ENCODE results near the gene PARP14.
"Not testable (repeated sequence)": the region's sequence is repeated elsewhere in the genome, so short reads cannot be mapped to it uniquely, and the experiment has no call there.

Gene PARP14

DNA sequence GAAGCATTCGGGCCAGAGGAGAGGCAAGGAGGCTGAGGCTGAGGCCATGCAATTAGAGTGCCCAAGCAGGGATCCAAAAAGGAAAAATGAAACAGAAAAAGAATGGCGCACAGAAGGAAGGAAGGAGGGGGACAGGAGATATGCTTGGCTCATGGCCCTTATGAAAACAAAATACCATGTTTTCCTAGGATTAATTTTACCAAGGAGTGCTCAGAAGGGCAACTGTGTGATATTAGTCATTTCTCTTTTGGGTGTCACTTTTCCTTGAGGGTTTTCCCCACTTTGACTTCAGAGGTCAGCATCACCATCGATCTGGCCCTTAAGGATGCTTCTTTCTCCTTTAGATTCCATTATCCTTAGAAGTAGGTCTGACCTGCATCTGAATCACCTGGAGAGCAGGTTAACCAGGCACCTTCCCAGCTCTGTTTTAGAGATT lies 1.4 kb downstream of the PARP14 start:
- no peak for TF ChIP-seq ZFX (IDR thresholded peaks at IDR 0.05)
- TF ChIP-seq, protein P1, sequence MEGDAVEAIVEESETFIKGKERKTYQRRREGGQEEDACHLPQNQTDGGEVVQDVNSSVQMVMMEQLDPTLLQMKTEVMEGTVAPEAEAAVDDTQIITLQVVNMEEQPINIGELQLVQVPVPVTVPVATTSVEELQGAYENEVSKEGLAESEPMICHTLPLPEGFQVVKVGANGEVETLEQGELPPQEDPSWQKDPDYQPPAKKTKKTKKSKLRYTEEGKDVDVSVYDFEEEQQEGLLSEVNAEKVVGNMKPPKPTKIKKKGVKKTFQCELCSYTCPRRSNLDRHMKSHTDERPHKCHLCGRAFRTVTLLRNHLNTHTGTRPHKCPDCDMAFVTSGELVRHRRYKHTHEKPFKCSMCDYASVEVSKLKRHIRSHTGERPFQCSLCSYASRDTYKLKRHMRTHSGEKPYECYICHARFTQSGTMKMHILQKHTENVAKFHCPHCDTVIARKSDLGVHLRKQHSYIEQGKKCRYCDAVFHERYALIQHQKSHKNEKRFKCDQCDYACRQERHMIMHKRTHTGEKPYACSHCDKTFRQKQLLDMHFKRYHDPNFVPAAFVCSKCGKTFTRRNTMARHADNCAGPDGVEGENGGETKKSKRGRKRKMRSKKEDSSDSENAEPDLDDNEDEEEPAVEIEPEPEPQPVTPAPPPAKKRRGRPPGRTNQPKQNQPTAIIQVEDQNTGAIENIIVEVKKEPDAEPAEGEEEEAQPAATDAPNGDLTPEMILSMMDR (conservative IDR thresholded peaks at IDR 0.05) = no peak
- no peak overlapping the region for H3K27ac ChIP-seq

DNA sequence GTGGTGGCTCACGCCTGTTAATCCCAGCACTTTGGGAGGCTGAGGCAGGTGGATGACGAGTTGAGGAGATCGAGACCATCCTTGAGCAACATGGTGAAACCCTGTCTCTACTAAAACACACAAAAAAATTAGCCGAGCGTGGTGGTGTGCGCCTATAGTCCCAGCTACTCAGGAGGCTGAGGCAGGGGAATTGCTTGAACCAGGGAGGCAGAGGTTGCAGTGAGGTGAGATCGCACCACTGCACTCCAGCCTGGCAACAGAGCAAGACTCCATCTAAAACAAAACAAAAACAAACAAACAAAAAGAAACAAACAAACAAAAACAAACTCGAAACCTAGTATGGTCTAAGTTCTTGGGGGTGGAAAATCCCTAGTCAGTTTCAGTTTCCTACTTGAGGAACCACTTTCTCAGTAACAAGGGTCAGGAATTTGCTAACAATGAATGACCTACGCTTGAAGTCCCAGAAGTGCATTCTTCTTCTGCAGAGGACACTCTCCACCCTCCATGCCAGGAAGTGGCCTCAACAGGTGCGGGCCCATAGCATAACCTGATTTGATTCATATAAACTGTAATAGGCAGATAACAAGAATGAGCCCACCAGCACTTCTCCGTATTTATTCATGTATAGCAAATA lies 2.3 kb downstream of the PARP14 start:
- not testable (repeated sequence) for H3K27ac ChIP-seq

DNA sequence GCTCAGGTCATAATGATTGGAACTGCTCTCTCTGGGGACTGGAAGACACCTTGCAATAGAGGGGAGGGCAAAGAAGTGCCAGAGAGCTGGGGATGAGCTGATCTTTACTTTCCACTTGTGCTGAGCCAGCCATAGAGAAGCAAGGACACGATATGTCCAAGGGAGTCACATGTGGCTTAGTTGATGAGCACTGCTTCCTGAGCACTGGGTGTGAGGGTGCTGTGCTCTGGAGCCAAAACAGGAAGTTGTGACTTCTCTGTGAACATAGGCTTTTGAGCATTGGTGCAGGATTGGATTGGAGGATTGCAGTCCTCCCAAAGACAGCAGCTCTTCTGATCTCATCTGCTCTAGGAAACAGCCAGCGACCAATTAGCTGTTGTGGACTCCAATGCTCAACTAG lies 6.7 kb downstream of the PARP14 start:
- TF ChIP-seq ZFX (IDR thresholded peaks at IDR 0.05) = no peak
- TF ChIP-seq, protein P1 (conservative IDR thresholded peaks at IDR 0.05) = no peak
- no peak overlapping the region for H3K27ac ChIP-seq

DNA sequence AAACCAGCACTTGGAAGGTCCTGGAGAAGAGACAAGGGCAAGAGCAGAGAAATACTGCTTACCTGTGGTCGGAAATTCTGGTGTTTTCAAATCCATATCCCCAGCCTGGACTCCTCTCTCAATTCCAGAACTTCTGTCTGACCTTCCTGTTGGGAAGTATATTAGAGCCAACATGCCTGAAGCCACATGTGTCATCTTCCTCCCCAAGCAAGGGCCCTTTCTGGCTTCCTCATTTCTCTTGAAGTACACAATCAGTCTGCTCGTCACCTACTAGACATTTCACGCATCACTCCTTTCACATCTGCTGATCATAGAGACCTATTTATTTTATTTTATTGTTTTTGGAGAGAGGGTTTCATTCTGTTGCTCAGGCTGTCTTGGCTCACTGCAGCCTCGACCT lies 8.4 kb downstream of the PARP14 start:
- H3K27ac ChIP-seq = no peak overlapping the region
- TF ChIP-seq, protein P1 (conservative IDR thresholded peaks at IDR 0.05) = no peak
- TF ChIP-seq ZFX (IDR thresholded peaks at IDR 0.05) = no peak

DNA sequence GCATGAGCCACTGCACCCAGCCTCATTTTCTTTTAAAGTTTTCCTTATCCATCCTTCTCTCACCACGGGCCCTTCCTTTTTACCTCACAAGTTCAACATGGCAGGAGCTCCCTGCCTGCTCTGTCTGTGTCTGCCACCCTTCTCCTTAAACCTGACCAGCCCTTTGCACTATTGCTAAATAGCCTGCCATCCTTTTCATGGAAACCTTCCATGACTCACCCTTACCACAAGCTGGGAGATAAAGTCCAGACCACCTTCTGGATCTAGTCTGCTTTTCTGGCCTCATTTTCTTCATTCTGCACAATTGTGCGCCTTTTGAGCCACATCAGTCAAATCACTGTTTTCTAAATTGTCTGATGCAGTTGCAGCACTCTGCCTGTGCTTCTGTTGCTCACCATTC lies 8.9 kb downstream of the PARP14 start:
- H3K27ac ChIP-seq = no peak overlapping the region
- TF ChIP-seq, protein P1 (conservative IDR thresholded peaks at IDR 0.05) = no peak
- TF ChIP-seq ZFX (IDR thresholded peaks at IDR 0.05) = no peak

DNA sequence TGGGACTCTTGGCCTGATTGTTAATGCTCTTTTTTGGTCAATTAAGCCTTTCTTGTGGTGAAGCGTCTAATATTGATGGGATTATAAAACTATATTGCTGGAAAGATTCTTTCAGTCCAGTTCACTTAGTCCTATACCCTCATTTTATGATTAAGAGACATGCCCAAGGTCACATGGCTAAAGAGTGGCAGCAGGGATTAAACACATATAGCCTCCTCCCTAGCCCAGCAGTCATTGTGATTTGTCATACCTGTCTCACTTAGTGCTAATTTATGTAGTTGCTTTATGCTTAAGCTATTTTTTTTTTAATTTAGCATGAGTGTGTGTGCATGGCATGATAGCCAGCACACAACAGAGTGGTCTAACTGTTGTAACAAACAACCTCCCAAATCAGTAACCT lies 9.5 kb downstream of the PARP14 start:
- H3K27ac ChIP-seq = no peak overlapping the region
- no peak for TF ChIP-seq ZFX (IDR thresholded peaks at IDR 0.05)
- TF ChIP-seq, protein P1 (conservative IDR thresholded peaks at IDR 0.05) = no peak

DNA sequence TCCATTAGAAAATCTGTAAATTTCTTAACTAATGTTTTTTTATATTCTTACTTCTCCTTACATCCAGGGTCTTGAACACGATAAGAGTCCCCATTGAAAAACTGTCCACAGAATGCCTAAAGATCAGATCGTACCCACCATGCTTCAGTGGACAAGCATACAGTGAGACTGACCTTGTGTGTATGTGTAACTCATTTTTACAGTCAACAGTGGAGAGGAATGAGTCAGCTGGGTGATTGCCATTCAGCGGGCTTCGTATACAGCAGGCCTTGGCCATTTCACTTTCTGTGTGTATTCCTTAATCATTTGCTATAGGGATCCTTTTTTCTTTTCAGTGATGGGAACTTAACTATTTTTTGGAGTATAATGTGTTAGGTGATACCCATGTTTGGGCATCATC lies 10.6 kb downstream of the PARP14 start:
- H3K27ac ChIP-seq = no peak overlapping the region
- TF ChIP-seq, protein P1 (conservative IDR thresholded peaks at IDR 0.05) = no peak
- no peak for TF ChIP-seq ZFX (IDR thresholded peaks at IDR 0.05)

DNA sequence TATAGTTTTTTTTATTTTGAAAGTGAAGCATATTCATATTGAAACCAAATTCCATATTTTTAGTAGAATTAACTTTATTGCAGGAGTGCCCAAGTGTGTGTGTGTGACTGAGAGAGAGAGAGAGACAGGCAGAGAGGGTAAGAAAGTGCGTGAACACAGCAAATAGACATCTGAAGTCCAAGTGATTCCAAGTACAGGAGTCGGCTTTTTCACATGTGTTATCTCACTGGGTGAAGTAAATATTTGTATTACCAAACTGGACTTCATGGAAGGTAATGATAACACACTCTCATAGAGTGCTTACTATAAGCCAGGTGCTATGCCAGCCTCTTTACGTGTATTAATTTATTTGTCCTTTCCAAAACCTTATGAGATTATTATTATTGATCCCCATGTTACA lies 12.0 kb downstream of the PARP14 start:
- TF ChIP-seq ZFX (IDR thresholded peaks at IDR 0.05) = no peak
- TF ChIP-seq, protein P1 (conservative IDR thresholded peaks at IDR 0.05) = no peak
- H3K27ac ChIP-seq = no peak overlapping the region

Data from C4-2B (cell line).